Muscle of leg (tissue), 11 donors: ENCODE data around the gene GALK1. TPM values are rescaled to one million over a fixed set of nuclear protein-coding genes. Genes with fewer than 3 reads are reported as not detected.
A peak's percentile ranks its signal among the peaks of the same experiment; 100 is the strongest.

Experiments
- DNase-seq: peaks from one replicate; pipeline ENCODE4 v3.0.0; 2013
- H3K27ac ChIP-seq: one replicate; pipeline ENCODE4 v1.5.1; 2013; ENCODE audit warnings: mild to moderate bottlenecking, low read length, control low read depth
- H3K27me3 ChIP-seq: one replicate; pipeline ENCODE4 v1.6.1; 2013; ENCODE audit warnings: low read length; ENCODE audit not compliant: control insufficient read depth, insufficient read depth
- H3K36me3 ChIP-seq: one replicate; pipeline ENCODE4 v1.6.1; 2013; ENCODE audit warnings: low read length; ENCODE audit not compliant: control insufficient read depth, insufficient read depth
- H3K4me1 ChIP-seq: one replicate; pipeline ENCODE4 v1.6.1; 2013; ENCODE audit warnings: low read length; ENCODE audit not compliant: control insufficient read depth, insufficient read depth
- H3K4me3 ChIP-seq: one replicate; pipeline ENCODE4 v1.5.1; 2013; ENCODE audit warnings: low read length, control low read depth
- H3K9me3 ChIP-seq: replicated peaks from 2 replicates; pipeline ENCODE4 v1.6.1; 2013; ENCODE audit warnings: low read depth, low read length; ENCODE audit not compliant: control insufficient read depth
- WGBS: methylation state at CpG from one replicate; pipeline ENCODE4 v1.1.5; 2013; ENCODE audit warnings: missing lambda C conversion rate; ENCODE audit not compliant: insufficient coverage; 5-methylcytosine and 5-hydroxymethylcytosine counted together
- polyA plus RNA-seq, 8 donors: library from polyadenylated mRNA; unstranded; fragments of 120-200 nt; gene quantifications; one replicate each; pipeline versions ENCODE4 v1.2.1 to v1.2.3, GENCODE V29; 2013; ENCODE audit warnings: inconsistent platforms in 1 of 8, low replicate concordance in 1 of 8; ENCODE audit not compliant: insufficient read length in 8 of 8, insufficient read depth in 1 of 8
- total RNA-seq: library from RNA; stranded (reverse); fragments of 120-200 nt; gene quantifications from one replicate; pipeline ENCODE4 v1.2.4, GENCODE V29; 2013

GALK1 gene
- total and polyA plus RNA-seq, 9 donors = 27.7 to 38.5 (median 31.8) TPM

GRCh38 chr17:75808905-75809621 is 44.1 kb upstream of the GALK1 start:
- H3K4me3 ChIP-seq = no peak overlapping the region
- WGBS = 45% methylated on average over 6 of the region's 18 CpGs
- peak; percentile 65 for DNase-seq
- H3K27ac ChIP-seq = peak overlapping the region; percentile 63
- no peaks in the 10 kb centered on the region for H3K27me3 ChIP-seq
- peaks cover 49% of the 10 kb centered on the region for H3K36me3 ChIP-seq
- no peaks in the 10 kb centered on the region for H3K9me3 ChIP-seq
- H3K4me1 ChIP-seq = peaks cover 17% of the 10 kb centered on the region

GRCh38 chr17:75808549-75808904 is 43.5 kb upstream of the GALK1 start:
- no peaks in the 10 kb centered on the region for H3K9me3 ChIP-seq
- H3K36me3 ChIP-seq = peaks cover 43% of the 10 kb centered on the region
- H3K27ac ChIP-seq = peak overlapping the region; percentile 63
- H3K27me3 ChIP-seq = no peaks in the 10 kb centered on the region
- DNase-seq = no peak
- peaks cover 17% of the 10 kb centered on the region for H3K4me1 ChIP-seq
- 33% methylated on average over 1 of the region's 4 CpGs for WGBS
- H3K4me3 ChIP-seq = no peak overlapping the region

- H3K4me1 ChIP-seq = peaks cover 17% of the 10 kb centered on the region
- no peak overlapping the region for H3K4me3 ChIP-seq
- no peak overlapping the region for H3K27ac ChIP-seq
- 88% methylated on average over 1 of the region's 3 CpGs for WGBS
- H3K9me3 ChIP-seq = no peaks in the 10 kb centered on the region
- H3K27me3 ChIP-seq = no peaks in the 10 kb centered on the region
- peaks cover 37% of the 10 kb centered on the region for H3K36me3 ChIP-seq
- DNase-seq = no peak
These were observed 42.9 kb upstream of the GALK1 start for GRCh38 chr17:75807861-75808260.

GRCh38 chr17:75806822-75807500 is 42.0 kb upstream of the GALK1 start:
- no peak overlapping the region for H3K27ac ChIP-seq
- H3K36me3 ChIP-seq = peaks cover 28% of the 10 kb centered on the region
- WGBS = 100% methylated on average over 3 of the region's 4 CpGs
- peaks cover 17% of the 10 kb centered on the region for H3K4me1 ChIP-seq
- DNase-seq = no peak
- H3K27me3 ChIP-seq = no peaks in the 10 kb centered on the region
- no peak overlapping the region for H3K4me3 ChIP-seq
- H3K9me3 ChIP-seq = no peaks in the 10 kb centered on the region

- no CpG with 5 or more reads among the region's 1 CpG for WGBS
- Histone ChIP-seq H3K4me3 (no peak overlapping the region), H3K27ac (no peak overlapping the region), H3K27me3 (no peaks in the 10 kb centered on the region), H3K36me3 (peaks cover 19% of the 10 kb centered on the region), H3K4me1 (peaks cover 8% of the 10 kb centered on the region), H3K9me3 (no peaks in the 10 kb centered on the region)
- no peak for DNase-seq
These were observed 38.9 kb upstream of the GALK1 start for GRCh38 chr17:75803883-75804282.

- peaks cover 39% of the 10 kb centered on the region for H3K36me3 ChIP-seq
- no peak overlapping the region for H3K27ac ChIP-seq
- H3K27me3 ChIP-seq = no peaks in the 10 kb centered on the region
- H3K4me1 ChIP-seq = no peaks in the 10 kb centered on the region
- DNase-seq = no peak
- WGBS = 87% methylated on average over 3 of the region's 4 CpGs
- H3K9me3 ChIP-seq = no peaks in the 10 kb centered on the region
- no peak overlapping the region for H3K4me3 ChIP-seq
These were observed 34.4 kb upstream of the GALK1 start for GRCh38 chr17:75799402-75799801.

- Histone ChIP-seq H3K36me3 (peaks cover 45% of the 10 kb centered on the region), H3K27me3 (no peaks in the 10 kb centered on the region), H3K27ac (no peak overlapping the region), H3K9me3 (no peaks in the 10 kb centered on the region), H3K4me1 (no peaks in the 10 kb centered on the region), H3K4me3 (no peak overlapping the region)
- no CpG with 5 or more reads among the region's 8 CpGs for WGBS
- no peak for DNase-seq
These were observed 31.0 kb upstream of the GALK1 start for GRCh38 chr17:75795820-75796607.

- Histone ChIP-seq H3K27ac (no peak overlapping the region), H3K9me3 (no peaks in the 10 kb centered on the region), H3K27me3 (no peaks in the 10 kb centered on the region), H3K4me3 (no peak overlapping the region), H3K4me1 (no peaks in the 10 kb centered on the region), H3K36me3 (peaks cover 27% of the 10 kb centered on the region)
- no CpG with 5 or more reads among the region's 1 CpG for WGBS
- no peak for DNase-seq
These were observed 28.5 kb upstream of the GALK1 start for GRCh38 chr17:75793460-75793859.

GRCh38 chr17:75791254-75791653 is 26.3 kb upstream of the GALK1 start:
- no peak overlapping the region for H3K27ac ChIP-seq
- no peaks in the 10 kb centered on the region for H3K27me3 ChIP-seq
- H3K4me1 ChIP-seq = peaks cover 10% of the 10 kb centered on the region
- WGBS = no CpG with 5 or more reads among the region's 6 CpGs
- H3K36me3 ChIP-seq = peaks cover 21% of the 10 kb centered on the region
- H3K4me3 ChIP-seq = no peak overlapping the region
- no peak for DNase-seq
- H3K9me3 ChIP-seq = no peaks in the 10 kb centered on the region
